Stimulated activated CD4-positive, alpha-beta T cell treated with anti-CD3 and anti-CD28 coated beads, Interleukin-2, amount 100 ng/mL, for 4 hours (primary cell): ENCODE results near the gene ATP6V0A1.
"Not testable (repeated sequence)": the region's sequence is repeated elsewhere in the genome, so short reads cannot be mapped to it uniquely, and the experiment has no call there.

ENCODE experiments used
- DNase-seq: peaks from one replicate; pipeline ENCODE4 v3.0.0-alpha.2; 2020; ENCODE audit warnings: low read depth

Gene ATP6V0A1

DNA sequence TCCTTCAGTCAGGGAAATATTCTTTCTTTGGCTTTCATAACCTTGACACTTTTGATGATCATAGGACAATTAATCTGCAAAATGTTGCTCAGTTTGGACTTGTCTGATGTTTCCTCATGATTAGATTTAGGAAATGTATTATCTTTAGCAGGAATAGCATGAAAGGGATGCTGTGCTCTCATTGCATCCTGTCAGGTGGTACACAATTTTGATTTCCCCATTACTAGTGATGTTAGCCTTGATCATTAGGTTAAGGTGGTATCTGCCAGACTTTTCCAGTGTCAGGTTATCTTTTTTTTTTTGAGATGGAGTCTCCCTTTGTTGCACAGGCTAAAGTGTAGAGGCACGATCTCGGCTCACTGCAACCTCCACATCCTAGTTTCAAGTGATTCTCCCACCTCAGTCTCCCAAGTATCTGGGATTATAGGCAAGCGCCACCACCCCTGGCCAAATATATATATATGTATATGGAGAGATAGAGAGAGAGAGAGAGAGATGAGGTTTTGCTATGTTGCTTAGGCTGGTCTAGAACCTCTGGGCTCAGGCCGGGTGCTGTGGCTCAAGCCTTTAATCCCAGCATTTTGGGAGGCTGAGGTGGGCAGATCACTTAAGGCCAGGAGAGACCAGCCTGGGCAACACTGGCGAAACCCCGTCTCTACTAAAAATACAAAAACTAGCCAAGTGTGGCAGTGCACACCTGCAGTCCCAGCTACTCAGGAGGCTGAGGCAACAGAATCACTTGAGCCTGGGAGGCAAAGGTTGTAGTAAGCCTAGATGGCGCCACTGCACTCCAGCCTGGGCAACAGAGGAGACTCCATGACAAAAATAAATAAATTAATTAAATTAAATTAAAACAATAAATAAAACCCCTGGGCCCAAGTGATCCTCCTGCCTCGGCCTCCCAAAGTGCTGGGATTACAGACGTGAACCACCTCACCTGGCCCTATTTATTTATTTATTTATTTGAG, 19.8 kb upstream of the ATP6V0A1 start:
- no peak for DNase-seq

GRCh38 chr17:42441371-42442195, 17.1 kb upstream of the ATP6V0A1 start:
- no peak for DNase-seq

- DNase-seq, result no peak
These were observed 16.5 kb upstream of the ATP6V0A1 start for GRCh38 chr17:42442196-42442565.

- not testable (repeated sequence) for DNase-seq
These were observed 9.5 kb upstream of the ATP6V0A1 start for GRCh38 chr17:42449176-42449575.

DNA sequence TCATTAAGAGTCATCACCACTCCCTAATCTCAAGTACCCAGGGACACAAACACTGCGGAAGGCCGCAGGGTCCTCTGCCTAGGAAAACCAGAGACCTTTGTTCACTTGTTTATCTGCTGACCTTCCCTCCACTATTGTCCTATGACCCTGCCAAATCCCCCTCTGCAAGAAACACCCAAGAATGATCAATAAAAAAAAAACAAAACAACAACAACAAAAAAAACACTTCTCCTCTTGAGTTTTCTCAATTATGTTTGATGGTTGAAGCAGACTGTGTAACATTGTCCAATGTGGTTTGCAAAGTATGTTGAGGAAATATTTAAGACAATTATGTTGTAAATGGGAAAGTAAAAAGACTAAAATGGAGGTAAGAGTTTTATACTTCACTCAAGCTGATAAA, 8.8 kb upstream of the ATP6V0A1 start:
- not testable (repeated sequence) for DNase-seq

DNA sequence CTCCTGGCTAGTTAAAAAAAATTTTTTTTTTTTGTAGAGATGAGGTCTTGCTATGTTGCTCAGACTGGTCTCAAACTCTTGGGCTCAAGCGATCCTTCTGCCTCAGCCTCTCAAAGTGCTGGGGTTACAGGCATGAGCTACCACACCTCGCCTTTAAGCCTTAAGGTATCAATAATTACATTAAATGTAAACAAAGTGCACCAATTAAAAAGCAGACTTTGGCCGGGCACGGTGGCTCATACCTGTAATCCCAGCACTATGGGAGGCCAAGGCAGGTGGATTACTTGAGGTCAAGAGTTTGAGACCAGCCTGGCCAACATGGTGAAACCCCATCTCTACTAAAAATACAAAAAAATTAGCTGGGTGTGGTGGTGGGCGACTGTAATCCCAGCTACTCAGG, 7.4 kb upstream of the ATP6V0A1 start:
- DNase-seq, result not testable (repeated sequence)

DNA sequence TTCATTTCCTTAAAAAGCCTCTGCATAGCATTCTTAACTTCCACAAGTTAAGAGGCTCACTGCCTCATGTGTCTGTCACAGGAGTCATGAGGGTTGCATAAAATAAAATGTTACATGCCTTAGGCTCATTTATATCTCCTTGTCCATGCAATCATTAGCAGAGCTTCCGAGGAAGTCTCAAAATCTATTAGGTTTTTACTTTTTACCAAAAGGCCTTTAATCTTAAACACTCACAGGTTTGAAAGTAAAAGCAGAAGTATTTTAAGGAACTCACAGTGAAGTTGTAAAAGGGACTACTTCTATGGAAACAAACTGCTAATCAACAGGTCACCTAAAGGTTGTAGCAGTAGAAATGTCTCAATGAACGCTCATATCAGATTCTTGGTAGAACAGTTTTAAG, 5.2 kb upstream of the ATP6V0A1 start:
- DNase-seq, result no peak

- DNase-seq, result not testable (repeated sequence)
These were observed 3.7 kb upstream of the ATP6V0A1 start for GRCh38 chr17:42454987-42455386.

DNA sequence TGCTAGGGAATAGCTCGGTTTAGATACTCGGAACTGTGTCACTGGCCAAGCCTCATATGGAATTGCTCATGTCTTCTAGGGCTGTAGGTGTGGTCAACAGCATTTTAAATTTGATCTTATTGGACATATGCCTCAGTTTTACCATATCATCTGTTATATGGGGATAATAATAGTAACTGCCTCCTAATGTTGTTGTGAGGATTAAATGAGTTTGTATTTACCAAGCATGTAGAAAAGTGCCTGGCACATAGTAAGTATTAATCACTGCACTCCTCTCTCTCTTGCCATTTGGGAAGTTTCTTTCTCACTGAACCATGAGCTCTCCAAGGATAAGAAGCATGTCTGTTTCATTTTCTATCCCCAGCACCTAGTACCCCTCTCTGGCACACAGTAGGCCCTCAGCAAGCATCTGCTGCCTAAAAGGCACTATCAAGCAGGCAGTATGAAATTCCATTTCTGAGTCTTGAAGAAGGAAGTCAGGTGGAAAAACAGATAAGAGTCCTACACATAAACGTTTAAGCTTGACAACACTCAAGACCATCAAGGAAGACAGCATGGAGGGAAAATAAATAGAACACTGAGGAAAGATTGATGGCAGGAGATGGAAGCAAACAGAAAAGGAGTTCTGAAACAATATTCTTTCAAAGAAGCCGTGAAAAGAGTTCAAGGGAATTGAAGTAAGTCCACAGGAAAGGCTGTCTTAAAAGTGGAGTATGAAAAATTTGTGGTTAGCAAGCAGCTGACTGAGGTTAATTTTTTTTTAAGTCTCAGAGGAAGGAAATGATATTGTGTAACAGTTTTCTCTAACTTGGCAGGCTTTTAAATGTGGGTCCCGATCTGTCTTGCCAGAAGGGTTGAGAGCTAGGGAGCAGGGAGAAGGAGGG, 2.2 kb upstream of the ATP6V0A1 start:
- DNase-seq, result no peak

DNA sequence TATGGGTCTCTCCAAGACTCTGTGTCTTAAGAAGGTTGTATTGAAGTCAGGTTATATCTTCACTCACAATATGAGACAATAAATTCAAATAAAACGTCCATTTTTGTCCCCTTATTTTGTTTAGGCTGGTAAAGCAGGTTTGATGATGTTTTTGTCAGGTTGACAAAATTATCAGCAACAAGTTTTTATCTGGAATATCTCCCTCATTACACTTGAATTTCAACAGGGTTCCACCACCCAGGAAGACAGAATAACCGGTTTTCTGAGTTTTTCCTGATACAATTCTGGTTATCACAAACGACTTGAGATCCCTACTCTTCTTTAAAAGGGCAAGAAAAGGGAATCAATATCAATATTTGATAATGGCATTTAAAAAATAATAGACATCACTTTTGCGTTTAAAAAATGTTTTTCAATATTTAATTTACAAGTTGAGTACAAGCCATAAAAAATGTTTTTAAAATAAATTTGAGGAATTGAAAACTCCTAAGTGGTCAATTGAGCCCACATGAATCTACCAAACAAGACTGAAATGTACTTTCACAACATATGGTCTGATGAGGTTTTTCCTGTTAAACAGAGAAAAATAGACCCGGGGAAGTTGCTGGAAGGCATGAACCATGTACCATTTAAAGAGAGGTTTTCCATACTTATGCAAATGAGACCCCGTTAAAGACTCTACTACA, 1.4 kb upstream of the ATP6V0A1 start:
- DNase-seq, result no peak

DNA sequence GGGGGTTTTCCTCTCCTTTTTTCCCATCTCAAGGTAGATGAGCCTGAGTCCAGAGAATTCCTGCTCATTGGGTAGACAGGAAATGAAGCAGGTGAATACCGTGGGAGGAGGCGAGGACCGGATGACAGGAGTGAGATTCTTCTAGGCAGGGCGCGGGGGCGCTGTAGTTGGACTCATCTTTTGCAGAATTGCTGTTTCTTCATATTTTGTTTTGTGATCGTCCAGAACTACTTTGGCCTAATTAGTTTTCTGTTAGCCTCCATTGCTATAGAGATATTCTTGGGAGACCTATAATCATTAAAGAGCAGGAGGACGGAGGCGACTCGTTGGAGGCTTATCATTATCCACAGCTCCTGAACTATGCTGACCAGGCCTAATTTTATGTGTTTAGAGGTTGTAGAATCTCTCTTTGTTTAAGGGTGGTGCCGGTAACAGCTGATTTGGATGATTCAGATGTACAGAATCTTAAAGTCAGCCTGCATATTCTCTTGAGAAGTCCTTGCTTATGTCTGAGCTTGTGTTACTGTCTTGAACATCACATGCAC, 650 bp downstream of the ATP6V0A1 start:
- no peak for DNase-seq

GRCh38 chr17:42459801-42460281, 1.2 kb downstream of the ATP6V0A1 start:
- DNase-seq, result no peak

- no peak for DNase-seq
These were observed 1.7 kb downstream of the ATP6V0A1 start for GRCh38 chr17:42460371-42460770.

DNA sequence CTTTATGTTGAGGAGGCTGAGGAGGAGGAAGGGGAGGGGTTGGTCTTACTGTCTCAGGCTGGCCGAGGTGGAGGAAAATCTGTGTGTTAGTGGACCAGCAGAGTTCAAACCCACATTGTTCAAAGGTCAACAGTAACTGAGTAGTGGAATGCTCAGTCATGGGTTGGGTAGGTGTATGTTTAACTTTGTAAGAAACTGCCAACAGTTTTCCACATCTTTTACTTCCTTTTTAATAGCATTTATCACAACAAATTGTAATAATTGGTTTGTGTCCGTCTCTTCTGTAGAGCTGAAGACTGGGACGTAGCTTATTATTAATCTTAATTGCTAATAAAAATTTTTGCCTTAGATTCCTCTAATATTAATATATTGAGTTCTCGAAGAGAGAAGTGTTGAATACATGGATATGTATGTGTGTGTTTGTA, 5.3 kb downstream of the ATP6V0A1 start:
- DNase-seq, result no peak

- no peak for DNase-seq
These were observed 9.2 kb downstream of the ATP6V0A1 start for GRCh38 chr17:42467889-42468288.

- DNase-seq, result no peak
These were observed 14.2 kb downstream of the ATP6V0A1 start for GRCh38 chr17:42472709-42473521.

DNA sequence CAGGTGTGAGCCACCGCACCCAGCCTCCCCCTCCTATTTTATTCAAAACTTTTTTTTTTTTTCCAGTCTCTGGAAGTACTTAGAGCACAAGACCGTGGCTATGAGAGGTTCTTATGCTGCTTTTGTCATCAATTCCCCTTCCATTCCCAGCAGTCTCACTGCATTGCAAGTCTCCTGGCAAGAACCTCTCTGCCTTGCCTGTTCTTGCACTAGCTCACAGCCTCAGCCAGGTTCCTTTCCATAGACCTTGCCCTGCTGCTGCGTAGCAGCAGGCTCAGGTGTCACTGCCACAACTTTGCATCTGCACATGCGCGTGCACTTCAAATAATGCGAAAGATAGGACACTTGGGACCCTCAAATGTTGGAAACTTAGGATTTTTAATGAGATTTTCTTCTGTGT, 15.6 kb downstream of the ATP6V0A1 start:
- DNase-seq, result no peak

DNA sequence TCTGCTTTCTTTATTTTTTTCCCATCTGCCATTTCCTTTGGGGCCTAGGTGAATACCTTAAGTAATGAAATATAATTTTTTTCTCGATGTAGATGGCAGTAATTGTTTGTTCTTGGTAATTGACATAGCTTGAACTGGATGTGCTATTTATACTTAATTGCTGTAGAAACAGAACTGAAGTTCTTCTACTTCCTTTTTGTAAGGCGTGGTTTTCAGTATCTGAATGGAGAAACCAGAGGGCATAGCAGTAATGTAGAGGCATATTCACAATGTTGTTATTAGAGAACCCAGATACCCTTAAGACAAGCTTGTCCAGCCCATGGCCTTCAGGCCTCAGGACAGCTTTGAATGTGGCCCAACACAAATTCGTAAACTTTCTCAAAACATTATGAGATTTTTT, 16.4 kb downstream of the ATP6V0A1 start:
- DNase-seq, result no peak

DNA sequence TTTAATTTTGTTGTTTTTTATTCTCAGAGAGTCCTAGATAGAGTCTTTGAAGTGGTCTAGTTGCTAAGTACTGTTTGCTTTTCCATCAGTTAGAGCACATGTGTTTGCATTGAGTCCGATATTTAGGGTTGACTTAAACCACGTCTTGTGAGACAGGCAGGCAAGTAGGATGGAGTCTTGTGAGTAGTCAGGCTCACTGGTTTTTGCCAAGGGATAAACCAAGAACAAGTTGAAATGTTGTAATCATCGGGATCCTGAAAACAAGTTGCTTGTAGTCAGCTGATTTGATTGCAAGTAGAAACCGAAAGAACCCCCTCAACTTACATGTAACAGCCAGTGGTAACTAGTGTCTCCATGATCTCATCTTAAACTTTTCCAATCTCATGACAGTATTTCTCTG, 17.2 kb downstream of the ATP6V0A1 start:
- DNase-seq, result no peak

- DNase-seq, result no peak
These were observed 17.7 kb downstream of the ATP6V0A1 start for GRCh38 chr17:42476411-42476810.
